NK-92 (cell line): ENCODE measurements around the gene AURKAIP1.
A peak's percentile ranks its signal among the peaks of the same experiment; 100 is the strongest.

Source experiments
- DNase-seq: peaks from one replicate; lab custom pipeline; 2025; ENCODE audit not compliant: unreplicated experiment; lab: John Stamatoyannopoulos, UW

Gene AURKAIP1

GRCh38 chr1:1335283-1335682 lies 39.7 kb downstream of the AURKAIP1 start:
- no peak for DNase-seq

GRCh38 chr1:1334835-1335234 lies 40.2 kb downstream of the AURKAIP1 start:
- DNase-seq, result no peak

GRCh38 chr1:1333551-1334241 lies 41.3 kb downstream of the AURKAIP1 start:
- DNase-seq, result no peak

- no peak for DNase-seq
These were observed 42.1 kb downstream of the AURKAIP1 start for GRCh38 chr1:1332774-1333480.

- DNase-seq, result no peak
These were observed 42.8 kb downstream of the AURKAIP1 start for GRCh38 chr1:1332031-1332755.

GRCh38 chr1:1331068-1331965 lies 43.7 kb downstream of the AURKAIP1 start, which contains the start of gene TAS1R3:
TSS of gene TAS1R3 (plus strand) at chr1:1331280. CDS start at chr1:1331346, 66 bp downstream.
- DNase-seq, result no peak

GRCh38 chr1:1330366-1331067 lies 44.5 kb downstream of the AURKAIP1 start:
- DNase-seq, result no peak

- DNase-seq, result no peak
These were observed 45.5 kb downstream of the AURKAIP1 start for GRCh38 chr1:1329304-1330210.

GRCh38 chr1:1328254-1328653 lies 46.8 kb downstream of the AURKAIP1 start:
- no peak for DNase-seq

- no peak for DNase-seq
These were observed 47.7 kb downstream of the AURKAIP1 start for GRCh38 chr1:1327291-1327690.

GRCh38 chr1:1326075-1326605 lies 48.9 kb downstream of the AURKAIP1 start:
- no peak for DNase-seq

- DNase-seq, result no peak
These were observed 49.5 kb downstream of the AURKAIP1 start for GRCh38 chr1:1325288-1326074.

GRCh38 chr1:1324524-1325287 lies 50.3 kb downstream of the AURKAIP1 start, which contains the start of the genes CPTP and INTS11:
TSS of gene CPTP (plus strand) at chr1:1324802. CDS start at chr1:1326911, 2,109 bp downstream.
TSS of gene INTS11 (minus strand) at chr1:1324660. CDS start at chr1:1324608, 52 bp downstream.
- peak; percentile 76 for DNase-seq

- DNase-seq, result no peak
These were observed 50.9 kb downstream of the AURKAIP1 start for GRCh38 chr1:1324084-1324523.
